Neural progenitor cell (in vitro differentiated cells): ENCODE results near the gene CCDC68.
"Not testable (repeated sequence)": the region's sequence is repeated elsewhere in the genome, so short reads cannot be mapped to it uniquely, and the experiment has no call there.

Experiments used
- EZH2 ChIP-seq: fragments of 200-600 bp; sonication (generic); IDR thresholded peaks from 2 replicates; pipeline ENCODE4 v1.6.1; 2017; ENCODE audit warnings: antibody characterized with exemption, mild to moderate bottlenecking, moderate library complexity
- EZH2phosphoT487 ChIP-seq: fragments of 200-600 bp; sonication (generic); IDR thresholded peaks from 2 replicates; pipeline ENCODE4 v1.6.1; 2017; ENCODE audit warnings: antibody characterized with exemption
- TF ChIP-seq, protein P1 (sequence below): fragments of 200-600 bp; sonication (generic); IDR thresholded peaks from 2 replicates; pipeline ENCODE4 v1.5.1; 2017; ENCODE audit warnings: antibody characterized with exemption, mild to moderate bottlenecking

DNA sequence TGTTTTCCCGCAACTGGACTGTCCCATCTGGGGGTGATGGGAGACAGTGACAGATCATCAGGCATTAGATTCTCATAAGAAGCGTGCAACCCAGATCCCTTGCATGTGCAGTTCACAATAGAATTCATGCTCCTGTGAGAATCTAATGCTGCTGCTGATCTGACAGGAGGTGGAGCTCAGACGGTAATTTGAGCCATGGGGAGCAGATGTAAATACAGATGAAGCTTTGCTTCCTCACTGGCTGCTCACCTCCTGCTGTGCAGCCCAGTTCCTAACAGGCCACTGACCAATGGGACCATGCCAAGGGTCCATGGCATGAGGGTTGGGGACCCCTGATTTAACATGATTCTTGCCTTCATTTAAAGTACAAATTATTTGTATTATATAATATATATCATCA, 104.2 kb downstream of the CCDC68 start:
- TF ChIP-seq, protein P1, sequence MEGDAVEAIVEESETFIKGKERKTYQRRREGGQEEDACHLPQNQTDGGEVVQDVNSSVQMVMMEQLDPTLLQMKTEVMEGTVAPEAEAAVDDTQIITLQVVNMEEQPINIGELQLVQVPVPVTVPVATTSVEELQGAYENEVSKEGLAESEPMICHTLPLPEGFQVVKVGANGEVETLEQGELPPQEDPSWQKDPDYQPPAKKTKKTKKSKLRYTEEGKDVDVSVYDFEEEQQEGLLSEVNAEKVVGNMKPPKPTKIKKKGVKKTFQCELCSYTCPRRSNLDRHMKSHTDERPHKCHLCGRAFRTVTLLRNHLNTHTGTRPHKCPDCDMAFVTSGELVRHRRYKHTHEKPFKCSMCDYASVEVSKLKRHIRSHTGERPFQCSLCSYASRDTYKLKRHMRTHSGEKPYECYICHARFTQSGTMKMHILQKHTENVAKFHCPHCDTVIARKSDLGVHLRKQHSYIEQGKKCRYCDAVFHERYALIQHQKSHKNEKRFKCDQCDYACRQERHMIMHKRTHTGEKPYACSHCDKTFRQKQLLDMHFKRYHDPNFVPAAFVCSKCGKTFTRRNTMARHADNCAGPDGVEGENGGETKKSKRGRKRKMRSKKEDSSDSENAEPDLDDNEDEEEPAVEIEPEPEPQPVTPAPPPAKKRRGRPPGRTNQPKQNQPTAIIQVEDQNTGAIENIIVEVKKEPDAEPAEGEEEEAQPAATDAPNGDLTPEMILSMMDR = not testable (repeated sequence)
- TF ChIP-seq EZH2, EZH2phosphoT487: not testable (repeated sequence)
